Hypothalamus (tissue), 51 donors: ENCODE data around the gene SRSF7.
"Not testable (repeated sequence)": the region's sequence is repeated elsewhere in the genome, so short reads cannot be mapped to it uniquely, and the experiment has no call there.

Source experiments
- DNase-seq, 51 donors: peaks; one replicate each; lab custom pipeline; 2025; lab: John Stamatoyannopoulos, UW

The SRSF7 gene

GRCh38 chr2:38750891-38751595 lies at the start of gene SRSF7:
TSS of gene SRSF7 (minus strand) at chr2:38751361. CDS start at chr2:38751256, 105 bp downstream.
- DNase-seq, result peak; percentile 78 to 98 (median 94)

- no peak for DNase-seq
These were observed 46.8 kb upstream of the SRSF7 start for GRCh38 chr2:38797953-38798352.

- DNase-seq, result no peak
These were observed 46.1 kb upstream of the SRSF7 start for GRCh38 chr2:38797250-38797676.

DNA sequence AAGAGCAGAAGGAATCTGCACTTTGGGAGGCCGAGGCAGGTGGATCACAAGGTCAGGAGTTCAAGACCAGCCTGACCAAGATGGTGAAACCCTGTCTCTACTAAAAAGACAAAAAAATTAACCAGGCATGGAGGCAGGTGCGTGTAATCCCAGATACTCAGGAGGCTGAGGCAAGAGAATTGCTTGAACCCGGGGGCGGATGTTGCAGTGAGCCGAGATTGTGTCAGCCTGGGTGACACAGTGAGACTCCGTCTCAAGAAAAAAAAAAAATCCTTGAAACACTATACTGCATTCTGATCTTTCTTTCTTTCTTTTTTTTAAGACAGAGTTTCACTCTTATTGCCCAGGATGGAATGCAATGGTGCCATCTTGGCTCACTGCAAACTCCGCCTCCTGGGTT lies 43.9 kb upstream of the SRSF7 start:
- not testable (repeated sequence) for DNase-seq

DNA sequence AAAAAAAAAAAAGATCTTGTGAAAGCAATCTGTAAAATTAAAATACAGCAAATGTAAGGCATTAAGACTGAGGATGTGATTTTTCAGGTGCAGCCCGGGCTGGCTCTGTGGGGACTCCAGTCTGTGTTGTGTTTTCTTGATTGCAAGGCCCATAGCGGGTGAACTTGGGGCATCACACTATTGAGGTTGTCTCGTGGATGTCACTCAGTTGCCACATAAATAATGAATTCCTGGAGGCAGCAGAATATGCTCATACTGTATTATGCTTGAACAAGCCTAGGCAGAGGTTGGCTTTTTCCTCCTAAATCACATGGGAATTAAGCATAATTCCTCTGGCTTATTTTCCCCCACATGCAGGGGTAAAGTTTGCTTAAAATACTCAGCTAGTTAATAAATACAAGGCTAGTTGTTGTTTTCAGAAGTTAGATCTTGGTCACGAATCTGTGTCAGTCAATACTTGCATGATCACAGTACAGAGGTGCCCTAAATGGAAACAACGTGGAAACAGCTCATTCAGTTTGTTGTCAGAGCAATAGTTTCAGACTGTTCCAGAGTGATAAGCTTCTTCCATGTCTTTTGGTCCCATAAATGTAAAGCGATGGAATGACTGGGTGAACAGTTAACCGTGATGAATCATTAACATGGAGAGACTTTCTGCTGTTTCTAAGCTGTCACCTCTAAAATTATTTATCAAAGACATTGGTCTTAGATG lies 43.2 kb upstream of the SRSF7 start:
- no peak for DNase-seq

- DNase-seq, result no peak
These were observed 42.4 kb upstream of the SRSF7 start for GRCh38 chr2:38793511-38793910.

DNA sequence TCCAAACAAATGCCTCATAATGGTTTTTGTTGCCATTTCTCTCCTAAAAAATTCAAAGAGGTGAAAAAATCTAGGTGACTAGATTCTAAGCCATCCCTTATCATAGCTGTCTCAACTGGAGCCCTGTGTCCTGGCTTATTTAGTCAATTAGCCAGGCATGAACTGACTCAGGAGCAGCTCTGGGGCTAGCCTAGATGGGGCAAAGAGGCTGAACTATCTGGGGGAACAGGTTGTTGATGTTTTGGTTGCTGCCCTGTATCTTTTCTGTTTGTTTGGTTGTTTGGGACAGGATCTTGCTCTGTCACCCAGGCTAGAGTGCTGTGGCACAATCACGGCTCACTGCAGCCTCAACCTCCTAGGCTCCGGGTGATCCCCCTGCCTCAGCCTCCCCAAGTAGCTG lies 41.6 kb upstream of the SRSF7 start:
- no peak for DNase-seq

DNA sequence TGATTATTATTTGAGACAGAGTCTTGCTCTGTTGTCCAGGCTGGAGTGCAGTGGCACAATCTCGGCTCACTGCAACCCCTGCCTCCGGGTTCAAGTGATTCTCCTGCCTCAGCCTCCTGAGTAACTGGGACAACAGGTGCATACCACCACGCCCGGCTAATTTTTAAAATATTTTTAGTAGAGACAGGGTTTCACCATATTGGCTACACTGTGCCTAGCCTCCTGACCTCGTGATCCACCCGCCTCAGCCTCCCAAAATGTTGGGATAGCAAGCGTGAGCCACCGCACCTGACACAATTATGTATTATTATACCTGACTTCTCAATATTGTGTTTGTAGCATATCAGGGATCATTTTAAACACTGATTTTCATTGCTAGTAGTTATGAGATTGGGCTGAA lies 41.2 kb upstream of the SRSF7 start:
- not testable (repeated sequence) for DNase-seq

DNA sequence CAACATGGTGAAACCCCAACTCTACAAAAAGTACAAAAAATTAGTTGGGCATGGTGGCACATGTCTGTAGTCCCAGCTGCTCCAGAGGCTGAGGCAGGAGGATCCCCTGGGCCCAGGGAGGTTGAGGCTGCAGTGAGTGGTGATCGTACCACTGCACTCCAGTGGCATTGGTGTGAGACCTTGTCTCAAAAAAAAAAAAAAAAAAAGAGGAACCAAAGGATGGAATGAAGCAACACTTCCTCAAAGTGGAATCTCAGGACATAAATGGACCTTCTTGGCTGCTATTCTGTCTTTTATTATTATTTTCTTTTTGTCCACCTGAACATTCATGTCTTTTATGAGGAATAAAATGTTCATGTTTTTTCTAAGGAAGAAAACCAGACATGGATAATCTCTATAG lies 40.6 kb upstream of the SRSF7 start:
- no peak for DNase-seq

- no peak for DNase-seq
These were observed 38.5 kb upstream of the SRSF7 start for GRCh38 chr2:38789691-38790090.

DNA sequence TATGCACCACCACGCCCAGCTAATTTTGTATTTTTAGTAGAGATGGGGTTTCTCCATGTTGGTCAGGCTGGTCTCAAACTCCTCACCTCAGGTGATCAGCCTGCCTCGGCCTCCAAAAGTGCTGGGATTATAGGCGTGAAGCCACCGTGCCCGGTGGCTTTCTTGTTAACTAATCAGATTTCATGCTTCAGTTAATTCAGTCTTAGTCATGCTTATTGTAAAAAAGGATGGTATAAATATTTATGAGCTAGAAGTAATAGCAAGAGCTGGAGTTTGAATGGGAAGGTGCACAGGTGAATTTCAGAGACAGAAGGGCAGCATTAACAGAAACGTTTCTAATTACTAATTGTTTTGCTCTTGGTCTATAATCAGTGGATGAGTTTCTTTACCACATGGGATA lies 37.1 kb upstream of the SRSF7 start:
- no peak for DNase-seq

DNA sequence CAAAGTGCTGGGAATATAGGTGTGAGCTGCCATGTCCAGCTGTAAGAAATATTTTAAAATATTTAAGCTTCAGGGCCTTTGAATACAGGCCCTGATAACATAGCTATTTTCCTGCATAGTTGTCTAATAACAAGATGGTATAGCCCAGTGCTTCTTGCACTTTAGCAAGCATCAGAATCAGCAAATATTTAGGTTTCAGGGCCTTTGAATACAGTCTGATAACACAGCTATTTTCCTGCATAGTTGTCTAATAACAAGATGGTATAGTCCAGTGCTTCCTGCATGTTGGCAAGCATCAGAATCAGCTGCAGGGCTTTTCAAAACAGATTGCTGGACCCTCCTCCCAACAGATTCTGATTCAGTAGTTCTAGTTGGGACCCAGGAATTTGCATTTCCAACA lies 32.4 kb upstream of the SRSF7 start:
- no peak for DNase-seq

- DNase-seq, result no peak
These were observed 27.5 kb upstream of the SRSF7 start for GRCh38 chr2:38778687-38779082.

DNA sequence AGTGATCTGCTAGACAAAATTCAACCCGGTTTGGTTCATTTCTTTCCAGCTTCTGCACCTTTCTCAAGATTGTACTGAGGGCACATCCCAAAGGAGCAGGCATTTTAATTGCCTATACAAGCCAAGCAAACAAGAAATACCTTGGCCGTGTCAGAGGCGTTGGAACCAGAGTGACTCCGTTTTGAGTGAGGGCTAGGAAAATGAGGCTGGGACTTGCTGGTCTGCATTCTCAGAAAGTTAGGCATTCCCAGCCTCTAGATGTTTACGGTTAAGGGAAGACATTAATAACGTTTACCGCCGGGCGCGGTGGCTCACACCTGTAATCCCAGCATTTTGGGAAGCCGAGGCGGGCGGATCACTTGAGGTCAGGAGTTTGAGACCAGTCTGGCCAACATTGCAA lies 25.4 kb upstream of the SRSF7 start:
- DNase-seq, result no peak

DNA sequence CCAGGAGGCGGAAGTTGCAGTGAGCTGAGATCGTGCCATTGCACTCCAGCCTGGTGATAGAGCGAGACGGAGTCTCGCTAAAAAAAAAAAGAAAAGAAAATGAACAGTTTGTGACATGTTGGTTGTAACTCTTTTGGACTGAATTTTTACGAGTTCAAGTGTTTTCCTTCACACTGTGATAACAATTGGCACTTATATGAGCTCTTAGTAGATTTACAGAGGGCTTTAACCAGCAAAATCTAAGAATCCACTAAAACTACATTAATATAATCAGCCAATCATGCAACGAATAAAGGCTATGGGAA lies 24.7 kb upstream of the SRSF7 start:
- DNase-seq, result no peak

DNA sequence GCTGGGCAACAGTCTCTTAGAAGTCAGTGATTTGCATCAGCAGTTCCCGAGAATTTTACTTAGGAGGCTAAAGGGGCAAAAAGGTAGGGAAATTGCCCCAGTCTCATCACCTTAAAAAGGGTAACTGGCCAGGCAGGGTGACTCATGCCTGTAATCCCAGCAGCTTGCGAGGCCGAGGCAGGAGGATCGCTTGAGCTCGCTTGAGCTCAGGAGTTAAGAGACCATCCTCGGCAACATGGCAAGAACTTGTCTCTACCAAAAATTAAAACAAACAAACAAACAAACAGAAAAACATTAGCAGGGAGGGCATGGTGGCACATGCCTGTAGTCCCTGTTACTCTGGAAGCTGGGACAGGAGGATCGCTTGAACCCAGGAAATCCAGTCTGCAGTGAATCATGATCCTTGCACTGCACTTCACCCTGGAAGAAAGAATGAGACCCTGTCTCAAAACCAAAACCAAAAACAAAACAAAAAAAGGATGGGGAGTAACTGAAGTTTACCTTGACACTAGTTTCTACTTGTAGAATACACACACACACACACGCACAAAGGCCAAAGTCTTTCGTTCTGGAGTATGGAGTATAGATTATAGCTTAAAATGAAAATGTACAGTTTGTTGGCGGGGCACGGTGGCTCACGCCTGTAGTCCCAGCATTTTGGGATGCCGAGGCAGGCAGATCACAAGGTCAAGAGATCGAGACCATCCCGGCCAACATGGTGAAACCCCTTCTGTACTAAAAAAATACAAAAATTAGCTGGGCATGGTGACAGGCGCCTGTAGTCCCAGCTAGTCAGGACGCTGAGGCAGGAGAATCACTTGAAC lies 24.1 kb upstream of the SRSF7 start:
- no peak for DNase-seq

- no peak for DNase-seq
These were observed 20.5 kb upstream of the SRSF7 start for GRCh38 chr2:38771632-38772031.

- DNase-seq, result no peak
These were observed 14.4 kb upstream of the SRSF7 start for GRCh38 chr2:38765551-38765950.

DNA sequence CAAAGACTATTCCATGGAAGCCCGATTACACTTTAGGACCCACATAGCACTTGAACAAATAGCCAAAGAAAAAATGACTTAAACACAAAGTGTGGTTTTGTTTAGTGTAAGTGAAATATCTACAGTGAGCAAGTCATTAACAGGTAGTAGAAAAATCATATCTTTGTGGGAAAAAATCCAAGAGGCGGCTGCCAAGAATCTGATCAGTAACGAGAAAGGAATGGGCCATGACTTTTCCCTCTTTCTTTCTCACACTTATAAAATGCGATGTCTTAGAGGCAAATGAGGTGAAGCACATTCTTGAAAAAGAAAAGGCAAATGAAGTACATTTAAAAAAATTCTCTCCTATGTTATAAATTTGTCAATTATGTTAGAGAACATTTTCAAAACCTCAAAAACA lies 14.0 kb upstream of the SRSF7 start:
- DNase-seq, result no peak

DNA sequence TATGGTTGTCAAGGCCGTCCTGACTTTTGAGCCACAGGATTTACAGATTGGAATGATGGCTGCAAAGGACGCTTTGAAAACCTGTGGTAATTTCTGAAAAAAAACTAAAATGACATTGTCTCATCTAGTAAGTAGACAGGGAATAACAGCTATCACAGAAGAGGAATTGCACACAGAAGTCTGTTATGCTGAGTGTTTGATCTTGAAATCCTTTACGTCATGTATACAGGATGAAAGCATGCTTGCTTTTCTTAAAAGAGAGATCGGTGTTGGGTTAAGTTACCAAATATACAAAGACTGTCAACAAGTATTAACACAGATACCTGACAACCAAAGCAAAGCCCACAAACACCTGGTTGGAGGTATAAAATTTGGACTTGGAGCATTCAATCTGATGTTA lies 12.6 kb upstream of the SRSF7 start:
- no peak for DNase-seq

GRCh38 chr2:38763228-38763627 lies 12.1 kb upstream of the SRSF7 start:
- no peak for DNase-seq

- not testable (repeated sequence) for DNase-seq
These were observed 4.7 kb upstream of the SRSF7 start for GRCh38 chr2:38755891-38756290.
